HG02870 (cell line): ENCODE measurements around the gene ATP10A.

Experiments used
- ATAC-seq: cut with Tn5 transposase; IDR thresholded peaks from one replicate; pipeline ENCODE4 v1.9.1; 2021; ENCODE audit warnings: mild to moderate bottlenecking, moderate library complexity; ENCODE audit not compliant: unreplicated experiment

Gene ATP10A

DNA sequence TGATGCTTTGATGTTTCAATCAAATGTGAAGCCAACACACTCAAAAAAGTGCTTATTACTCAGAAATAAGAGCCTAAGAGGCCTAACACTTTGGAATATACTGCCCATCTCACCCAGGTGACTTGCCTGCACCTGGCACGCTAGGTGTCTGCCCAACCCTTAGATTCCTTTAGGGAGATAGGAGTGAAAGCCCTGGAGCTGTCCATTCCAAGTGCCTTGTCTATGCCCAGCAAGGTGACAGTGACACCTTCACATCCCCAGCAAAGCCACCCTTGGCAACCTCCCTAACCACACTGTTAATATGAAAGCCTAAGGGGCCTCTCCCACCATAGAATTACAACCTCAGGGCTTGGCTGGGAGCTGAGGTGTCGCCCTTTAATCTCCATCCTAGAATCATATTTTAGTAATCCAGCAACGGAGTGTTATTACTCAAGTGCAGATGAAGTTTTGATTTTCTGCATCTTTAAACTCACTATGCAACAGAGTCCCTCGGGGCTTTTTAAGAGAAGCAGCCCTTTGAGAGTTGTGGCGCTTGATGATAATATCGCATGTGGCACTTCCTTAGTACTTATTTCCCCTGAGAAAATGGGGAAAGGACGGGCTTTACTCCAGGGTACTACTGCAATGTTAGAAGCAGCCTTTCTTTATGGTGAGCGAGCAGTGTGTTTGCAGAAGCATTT is 24.8 kb downstream of the ATP10A start:
- ATAC-seq = no peak

DNA sequence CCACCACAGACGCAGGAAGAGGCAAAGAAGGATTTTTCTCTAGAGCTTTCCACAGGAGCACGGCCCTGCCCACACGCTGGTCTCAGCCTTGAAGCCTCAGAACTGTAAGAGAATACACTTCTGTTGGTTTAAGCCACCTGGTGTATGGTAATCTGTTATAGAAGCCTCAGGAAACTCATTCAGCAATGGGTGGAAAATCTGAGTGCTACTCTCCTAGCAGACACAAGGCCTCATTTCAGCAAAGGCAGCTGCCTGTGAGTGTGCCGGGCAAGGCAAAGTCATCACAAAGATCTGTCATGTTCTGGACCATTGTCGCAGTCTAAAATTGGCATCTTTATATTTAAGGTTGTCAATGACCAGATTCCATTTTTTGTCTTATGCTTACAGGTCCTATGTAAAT is 31.0 kb downstream of the ATP10A start:
- no peak for ATAC-seq

DNA sequence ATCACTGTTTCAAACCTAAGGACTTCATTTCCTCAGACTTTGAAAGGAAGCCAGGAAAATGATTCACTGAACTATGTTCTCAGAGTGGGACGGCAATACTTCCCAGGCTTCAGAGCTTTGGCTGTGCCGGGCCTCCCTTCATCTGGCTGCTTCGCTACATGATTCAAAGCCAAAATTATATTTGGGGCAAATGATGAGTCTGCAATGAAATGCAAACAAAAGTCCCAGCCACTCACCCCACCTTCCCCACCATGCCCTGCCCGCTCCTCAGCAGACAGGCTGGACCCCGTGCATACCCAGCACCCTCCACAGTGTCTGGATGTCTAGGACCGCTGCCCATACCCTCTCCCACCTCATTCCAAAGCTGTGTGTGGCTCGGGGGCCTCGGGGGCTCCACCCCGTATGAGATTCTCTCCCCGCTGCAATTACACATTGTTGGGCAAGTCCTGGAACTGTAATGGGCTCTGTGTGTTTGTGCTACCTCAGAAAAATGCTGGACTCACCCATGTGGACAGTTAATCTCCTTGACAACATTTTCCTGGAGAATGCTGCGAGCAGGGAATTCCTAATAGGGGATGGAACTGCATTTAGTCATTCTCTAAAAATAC is 32.2 kb downstream of the ATP10A start:
- no peak for ATAC-seq

DNA sequence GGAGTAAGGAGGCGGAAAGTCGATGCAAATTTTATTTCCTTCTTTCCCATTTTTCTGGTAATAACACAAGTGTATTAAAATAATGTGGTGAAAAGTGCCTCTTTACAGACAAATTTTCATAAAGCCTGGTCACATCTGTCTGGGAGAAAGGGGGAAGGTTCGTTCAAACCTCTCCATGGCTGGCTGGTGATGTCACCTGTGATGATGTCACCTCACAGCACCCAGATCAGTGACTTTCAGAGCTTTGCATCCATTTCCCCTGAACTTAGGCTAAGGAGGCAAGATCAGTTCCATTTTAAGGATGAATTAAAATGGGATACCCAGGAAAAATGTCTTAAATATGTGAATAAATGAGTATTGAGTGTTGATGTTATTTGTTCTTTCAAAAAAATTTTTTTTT is 34.1 kb downstream of the ATP10A start:
- ATAC-seq = no peak

DNA sequence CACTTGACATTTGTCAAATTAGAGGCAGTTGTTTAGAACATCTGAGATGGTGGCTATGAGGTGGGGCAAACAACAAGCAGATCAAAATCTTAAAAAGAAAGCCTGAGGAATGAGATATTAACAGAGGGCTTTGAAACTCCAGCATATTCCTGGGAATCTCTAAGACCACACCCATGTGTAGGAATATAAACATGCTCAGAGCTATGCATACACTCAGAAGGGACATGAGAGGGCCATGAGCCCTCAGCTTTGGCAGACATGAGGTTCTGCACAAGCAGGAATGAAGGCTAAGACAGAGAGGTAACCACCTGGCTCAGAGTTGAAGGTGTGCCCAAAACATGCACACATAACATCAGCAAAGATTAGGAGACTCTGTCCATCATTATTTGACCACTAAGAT is 37.9 kb downstream of the ATP10A start:
- no peak for ATAC-seq

DNA sequence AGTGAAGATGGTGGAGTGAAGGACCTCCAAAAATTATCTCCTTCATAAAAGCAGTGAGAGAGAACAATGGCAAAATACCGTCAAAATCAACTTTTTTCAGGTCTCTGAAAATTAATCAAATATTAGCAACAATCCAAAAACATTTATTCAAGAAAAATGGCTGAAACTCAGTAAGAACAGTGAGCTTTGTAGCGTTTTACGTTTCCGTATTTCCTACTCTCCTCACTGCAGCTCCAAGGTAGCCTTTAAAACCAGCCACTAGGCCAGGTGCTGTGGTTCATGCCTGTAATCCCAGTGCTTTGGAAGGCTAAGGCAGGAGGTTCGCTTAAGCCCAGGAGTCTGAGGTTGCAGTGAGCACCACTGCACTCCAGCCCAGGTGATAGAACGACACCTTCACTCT is 38.5 kb downstream of the ATP10A start:
- ATAC-seq = no peak

DNA sequence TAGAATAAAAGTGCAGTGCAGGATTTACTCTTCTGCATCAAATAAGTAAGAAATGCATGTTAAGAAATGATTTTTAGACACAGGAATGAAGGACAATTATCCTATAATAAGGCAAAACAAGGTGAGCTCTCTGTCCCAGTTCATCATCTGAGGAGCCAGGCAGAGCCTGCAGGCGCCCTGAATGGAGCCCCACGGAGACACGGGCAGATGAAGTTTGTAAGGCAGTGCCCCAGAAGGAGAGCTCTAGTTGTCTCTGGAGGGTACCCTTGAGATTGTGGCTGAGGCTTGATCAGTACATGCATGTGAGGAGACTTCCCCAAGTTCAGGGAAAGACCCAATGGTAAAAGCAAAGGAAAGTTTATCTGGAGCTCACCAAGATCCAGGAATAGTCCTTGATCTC is 50.3 kb downstream of the ATP10A start:
- ATAC-seq = no peak

DNA sequence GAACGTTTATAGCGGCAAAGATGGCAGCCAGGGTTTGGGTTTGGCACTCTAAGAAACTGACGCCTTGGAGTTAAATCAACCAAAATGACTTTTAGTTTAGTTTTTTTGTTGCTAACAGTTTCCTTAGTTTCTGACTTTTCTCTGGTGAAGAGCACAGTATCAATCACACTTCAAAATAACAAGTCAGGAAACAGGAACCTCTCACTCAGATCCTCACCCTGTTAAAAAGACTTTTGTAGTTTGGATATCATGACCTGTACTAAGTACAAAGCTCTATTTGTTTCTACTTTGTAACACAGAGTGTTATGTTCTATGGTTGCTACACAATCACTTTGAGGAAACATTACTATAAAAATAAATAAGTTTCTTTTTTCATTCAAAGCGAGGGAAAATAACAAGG is 51.1 kb downstream of the ATP10A start:
- ATAC-seq = no peak

DNA sequence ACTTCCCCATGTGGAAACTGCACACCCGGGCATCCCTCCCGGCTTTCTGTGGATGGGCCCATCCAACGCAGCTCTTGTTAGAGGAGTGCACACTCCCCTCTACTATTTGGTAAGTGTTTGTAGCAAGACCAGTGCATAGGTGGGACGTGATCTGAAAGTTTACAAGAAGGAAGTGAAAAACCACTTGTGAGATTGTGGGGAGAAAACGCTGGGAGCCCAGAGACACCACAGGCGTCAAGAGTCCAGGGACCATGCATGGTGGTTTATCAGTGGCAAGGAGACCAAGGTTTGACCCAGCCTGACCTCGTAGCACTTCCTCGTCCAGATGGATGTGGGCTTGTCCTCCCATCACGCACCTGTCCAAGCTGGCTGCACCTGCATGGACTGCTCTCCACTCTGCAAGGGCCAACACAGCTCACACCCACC is 51.6 kb downstream of the ATP10A start:
- ATAC-seq = peak; percentile 91

DNA sequence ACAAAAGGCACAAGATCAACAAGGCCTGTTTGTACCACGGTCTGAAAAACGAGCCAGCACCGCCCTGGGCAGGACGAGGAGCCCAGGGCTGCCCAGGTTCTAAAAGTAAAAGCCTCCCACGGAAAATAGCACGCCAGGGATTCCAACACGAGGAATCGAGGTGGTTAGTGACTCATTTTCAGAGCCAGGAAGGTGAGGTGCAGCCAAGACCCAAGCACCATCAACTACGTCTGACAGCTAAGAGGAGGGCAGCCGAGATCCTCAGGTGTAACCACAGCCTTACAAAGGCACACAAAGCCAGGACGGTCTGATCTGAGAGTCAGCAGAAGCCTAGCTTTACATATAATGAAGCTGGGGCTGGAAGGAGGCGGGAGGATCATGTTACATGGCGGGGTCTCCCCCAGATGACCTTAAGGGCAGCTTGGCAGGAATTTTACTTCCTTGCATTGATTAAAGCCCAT is 52.5 kb downstream of the ATP10A start:
- ATAC-seq = no peak

DNA sequence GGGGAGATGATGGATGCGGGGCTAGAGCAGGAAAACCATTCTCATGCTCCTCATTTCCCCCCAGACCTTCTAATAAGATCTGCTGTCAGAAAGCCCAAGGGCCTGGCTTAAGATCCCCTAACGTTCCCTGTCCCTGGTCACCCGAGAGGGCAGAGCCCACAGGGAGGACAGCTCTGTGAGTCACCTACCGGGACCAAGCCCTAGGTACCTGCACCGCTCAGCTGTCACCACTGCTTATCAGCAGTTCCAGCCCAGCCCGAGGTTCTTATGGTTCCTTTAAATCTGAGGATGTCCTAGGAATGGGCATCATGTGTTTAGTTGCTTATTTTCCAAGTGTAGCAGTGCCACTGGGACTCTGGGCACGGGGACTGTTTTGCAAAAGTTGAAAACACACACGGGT is 53.0 kb downstream of the ATP10A start:
- no peak for ATAC-seq

DNA sequence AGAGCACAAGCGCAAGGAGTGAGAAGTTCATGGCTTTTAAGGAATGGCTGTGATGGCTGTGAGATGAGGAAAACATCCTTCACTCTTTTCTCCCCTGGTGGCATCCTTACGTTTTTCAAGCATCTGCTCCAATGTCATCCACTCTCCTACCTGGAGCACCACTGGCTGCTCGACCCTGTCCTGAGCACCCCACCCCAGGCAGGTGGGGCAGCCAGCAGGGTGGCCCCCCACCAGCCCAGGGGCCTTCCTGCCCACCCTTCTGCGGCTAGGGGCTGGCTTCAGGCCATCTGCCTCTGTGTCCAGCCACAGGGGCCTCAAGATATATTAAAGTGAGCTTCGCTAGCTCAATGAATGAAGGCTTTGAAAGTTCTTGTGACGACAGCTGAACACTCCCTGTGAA is 56.1 kb downstream of the ATP10A start:
- no peak for ATAC-seq

DNA sequence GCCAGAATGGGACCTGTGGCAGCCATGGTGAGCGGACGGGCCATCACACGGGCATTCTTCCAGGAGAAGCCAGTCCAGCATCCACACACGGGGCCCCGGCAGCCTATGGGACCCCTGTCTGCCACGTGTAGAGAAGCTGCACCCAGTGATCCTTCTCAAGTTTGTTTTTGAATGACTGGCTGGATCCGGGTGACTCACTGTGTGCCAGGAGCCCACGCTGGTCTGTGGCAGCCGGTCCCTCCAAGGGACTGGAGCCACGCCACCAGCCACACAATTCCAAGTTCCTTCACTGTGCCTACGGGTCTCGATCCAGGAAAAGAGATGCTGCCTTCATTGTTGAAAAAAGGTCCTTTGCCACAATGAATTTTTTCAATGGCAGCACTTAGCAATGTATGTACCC is 58.1 kb downstream of the ATP10A start:
- no peak for ATAC-seq

DNA sequence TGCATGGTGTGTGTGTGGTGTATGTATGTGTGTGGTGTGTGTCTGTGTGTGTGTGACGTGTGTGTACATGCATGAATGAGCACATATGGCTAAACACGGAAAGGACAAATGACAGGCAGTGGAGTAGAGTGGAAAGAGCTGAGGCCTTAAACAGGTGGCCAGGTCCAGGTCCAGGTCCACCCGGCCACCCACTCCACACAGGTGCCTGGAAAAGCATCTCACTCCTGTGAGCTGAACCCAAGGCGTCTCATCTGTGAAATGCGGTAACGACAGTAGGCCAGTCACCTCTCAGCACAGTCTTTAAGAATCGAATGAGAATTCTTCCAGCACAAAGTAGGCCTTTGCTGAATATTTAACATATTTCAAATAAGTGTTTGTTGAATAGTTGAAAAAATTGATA is 58.7 kb downstream of the ATP10A start:
- ATAC-seq = no peak

DNA sequence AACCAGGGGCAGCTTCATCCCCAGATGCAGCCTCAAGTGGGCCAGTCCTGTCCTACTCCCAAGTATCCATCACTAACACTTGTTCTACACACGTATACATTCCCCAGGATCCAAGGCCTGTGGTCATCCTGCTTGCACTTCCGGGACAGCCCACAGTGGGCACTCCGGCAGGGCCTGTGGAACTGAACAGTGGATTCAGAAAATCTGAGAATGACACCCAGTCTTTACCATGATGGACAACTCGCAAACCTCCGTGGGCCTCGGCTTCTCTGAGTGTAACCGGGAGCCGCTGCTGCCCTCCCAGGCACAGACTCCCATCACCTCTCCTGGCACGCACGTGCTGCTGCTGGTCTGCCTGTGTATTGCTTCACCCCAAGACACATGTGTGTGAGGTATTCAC is 59.6 kb downstream of the ATP10A start:
- no peak for ATAC-seq

DNA sequence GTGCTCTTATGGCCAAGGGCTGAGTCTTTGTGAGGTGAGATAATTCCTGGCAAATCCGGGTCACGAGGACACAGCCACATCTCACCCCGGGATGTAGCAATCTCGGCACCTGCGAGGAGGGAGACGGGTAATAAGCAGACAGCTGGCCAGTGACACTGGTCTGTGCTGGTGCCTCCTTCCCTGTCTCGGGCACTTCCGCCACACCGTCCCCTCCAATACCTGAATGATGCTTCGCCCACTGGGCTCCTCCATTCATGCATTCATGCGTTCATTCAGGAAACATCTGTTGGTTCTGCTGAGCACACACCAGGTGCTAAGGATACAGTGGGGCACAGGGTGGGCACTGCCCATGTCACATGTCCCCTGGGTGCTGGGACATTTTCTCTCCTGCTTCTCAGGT is 60.1 kb downstream of the ATP10A start:
- no peak for ATAC-seq

DNA sequence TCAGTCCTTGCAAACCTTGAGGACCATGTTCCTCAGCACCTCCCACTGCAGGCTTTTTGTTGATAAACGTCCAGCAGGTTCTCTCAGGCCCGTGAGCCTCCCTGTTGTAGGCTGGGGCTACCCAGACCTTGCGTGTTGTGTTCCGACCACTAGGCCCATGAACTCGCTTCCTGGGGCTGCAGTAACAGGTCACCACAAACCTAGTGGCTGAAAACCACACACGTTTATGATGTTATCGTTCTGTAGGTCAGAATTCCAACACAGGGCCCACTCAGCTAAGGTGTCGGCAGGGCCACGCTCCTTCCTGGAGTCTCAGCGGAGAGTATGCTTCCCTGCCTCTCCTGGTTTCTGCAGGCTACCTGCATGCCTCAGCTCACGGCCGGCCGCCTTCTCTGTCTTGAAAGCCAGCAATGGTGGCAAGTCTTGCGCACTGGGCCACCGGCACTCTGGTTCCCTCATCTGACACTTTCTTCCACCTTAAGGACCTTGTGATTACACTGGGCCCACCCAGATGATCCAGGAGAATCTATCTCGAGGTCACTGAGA is 60.8 kb downstream of the ATP10A start:
- ATAC-seq = no peak

DNA sequence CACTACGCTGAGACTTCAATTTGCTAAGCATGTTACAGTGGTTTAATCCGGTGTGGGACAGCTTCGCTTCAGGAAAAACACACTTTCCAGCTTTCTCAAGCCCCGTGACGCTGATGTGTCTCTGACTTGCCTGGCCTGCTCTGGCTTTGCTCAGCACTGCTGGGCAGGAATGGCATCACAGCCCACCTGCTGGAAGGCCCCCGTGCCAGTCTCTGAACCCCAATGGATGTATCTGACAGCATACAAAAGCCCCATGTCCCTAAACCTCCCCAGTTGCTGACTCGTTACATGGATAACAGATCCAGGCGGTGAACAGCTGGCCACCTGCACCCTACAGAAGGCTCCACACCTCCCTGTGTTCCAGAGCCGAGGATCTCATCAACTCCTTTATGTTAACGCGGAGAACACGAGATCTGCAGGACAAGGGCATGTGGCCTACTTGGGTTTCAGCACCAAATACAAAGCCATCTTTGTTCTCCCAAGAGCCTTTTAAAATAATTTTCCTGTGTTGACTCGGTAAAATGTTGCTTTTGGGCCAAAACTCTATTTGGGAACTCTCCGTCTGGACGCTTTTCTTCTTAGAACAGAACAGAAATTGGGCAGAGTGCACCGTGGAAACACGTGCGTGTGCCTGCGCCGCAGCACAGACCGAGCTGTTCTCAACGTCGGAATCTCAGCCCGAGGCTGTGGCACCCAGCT is 61.4 kb downstream of the ATP10A start:
- ATAC-seq = no peak

DNA sequence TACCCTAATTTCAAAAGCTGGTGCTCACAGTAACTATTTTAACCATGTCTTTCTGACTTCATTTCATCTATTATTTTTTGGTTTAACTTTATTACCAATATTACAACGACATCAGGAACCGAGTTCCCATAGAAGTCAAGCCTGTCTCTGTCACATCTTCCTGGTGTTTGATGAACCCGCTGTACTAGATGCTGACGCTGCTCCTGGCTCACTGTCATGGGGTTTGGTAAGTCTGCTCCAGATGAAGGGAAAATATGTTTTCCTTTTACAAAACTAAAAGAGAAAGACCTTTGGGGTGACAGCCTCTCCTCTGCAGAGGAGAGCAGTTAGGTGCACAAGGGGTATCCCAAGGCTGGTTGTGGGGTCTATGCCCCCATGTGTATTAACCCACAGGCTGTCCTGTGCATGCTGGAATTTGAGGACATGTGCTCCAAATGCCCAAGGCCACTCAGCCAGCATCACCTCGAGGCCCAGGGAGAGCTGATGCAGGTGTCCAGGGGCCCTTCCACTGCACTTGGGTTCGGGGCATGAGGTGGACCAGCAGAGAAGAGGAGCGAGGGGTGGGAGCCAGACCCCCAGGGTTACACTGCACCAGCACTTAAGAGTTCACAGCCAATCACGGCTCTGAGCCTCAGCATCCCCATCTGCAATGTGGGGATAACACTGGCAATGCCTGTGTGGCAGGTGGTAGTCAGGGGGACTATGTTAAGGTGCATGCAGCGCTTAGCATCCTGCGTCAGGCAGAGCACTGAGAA is 62.2 kb downstream of the ATP10A start:
- no peak for ATAC-seq

DNA sequence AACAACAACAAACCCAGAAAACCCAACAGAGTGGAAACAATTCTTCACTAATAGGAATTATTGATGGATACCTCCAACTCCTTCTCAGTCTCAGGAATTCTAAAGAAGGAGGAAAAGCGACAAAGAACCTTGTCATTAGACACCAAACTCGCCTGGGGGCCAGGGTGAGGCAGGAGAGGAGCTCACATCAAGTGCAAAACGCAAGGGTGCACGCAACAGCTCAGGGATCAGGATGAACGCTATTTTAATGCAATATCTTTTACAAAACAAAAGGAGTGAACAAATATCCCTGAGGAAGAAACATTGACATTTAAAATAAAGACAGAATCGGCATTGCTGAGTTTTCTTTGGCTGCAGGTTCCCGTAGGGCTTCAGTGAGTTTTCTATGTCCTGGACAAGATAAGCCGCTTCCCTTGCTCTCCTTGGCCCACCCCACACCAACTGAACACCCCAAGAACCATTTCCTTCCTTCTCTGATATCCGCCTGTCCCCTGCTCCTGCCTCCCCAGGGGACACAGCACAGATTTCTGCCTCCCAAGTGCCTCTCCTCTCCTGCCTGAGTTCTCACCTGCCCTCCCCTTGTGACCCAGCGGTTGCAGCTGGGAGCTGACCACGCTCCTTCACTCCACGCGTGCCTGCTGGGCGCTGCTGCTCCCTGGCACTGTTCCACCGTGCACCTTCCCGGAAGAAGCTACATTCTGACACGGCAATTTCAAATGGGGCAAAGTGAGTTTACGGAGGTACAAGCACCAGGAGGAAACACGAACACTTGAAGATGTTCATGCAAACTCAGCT is 63.0 kb downstream of the ATP10A start:
- no peak for ATAC-seq
